ENCODE measurements around the gene MTMR12.
A peak's percentile ranks its signal among the peaks of the same experiment; 100 is the strongest.
"Not testable (repeated sequence)": the region's sequence is repeated elsewhere in the genome, so short reads cannot be mapped to it uniquely, and the experiment has no call there.

Gene MTMR12

GRCh38 chr5:32233220-32233695 is 79.5 kb downstream of the MTMR12 start:
- DNase-seq (ENCODE audit: low spot score) = no peak

GRCh38 chr5:32232441-32233219 is 80.1 kb downstream of the MTMR12 start:
- peak; percentile 91 for DNase-seq (ENCODE audit: low spot score)

- peak; percentile 32 for DNase-seq (ENCODE audit: low spot score)
Observed at GRCh38 chr5:32231929-32232328, 80.8 kb downstream of the MTMR12 start.

- peak; percentile 40 for DNase-seq (ENCODE audit: low spot score)
Observed at GRCh38 chr5:32231241-32231640, 81.5 kb downstream of the MTMR12 start.

- peak; percentile 33 for DNase-seq (ENCODE audit: low spot score)
Observed at GRCh38 chr5:32230356-32231099, 82.2 kb downstream of the MTMR12 start.

- DNase-seq (ENCODE audit: low spot score) = no peak
Observed at GRCh38 chr5:32229586-32229985, 83.2 kb downstream of the MTMR12 start.

- no peak for DNase-seq (ENCODE audit: low spot score)
Observed at GRCh38 chr5:32228816-32229215, 83.9 kb downstream of the MTMR12 start.

GRCh38 chr5:32225445-32225844 is 87.3 kb downstream of the MTMR12 start:
- no peak for DNase-seq (ENCODE audit: low spot score)

GRCh38 chr5:32223972-32224609 is 88.6 kb downstream of the MTMR12 start:
- DNase-seq (ENCODE audit: low spot score) = no peak

GRCh38 chr5:32222723-32223470 is 89.8 kb downstream of the MTMR12 start:
- no peak for DNase-seq (ENCODE audit: low spot score)

- DNase-seq (ENCODE audit: low spot score) = peak; percentile 82
Observed at GRCh38 chr5:32217886-32218396, 94.8 kb downstream of the MTMR12 start.

- not testable (repeated sequence) for DNase-seq (ENCODE audit: low spot score)
Observed at GRCh38 chr5:32214344-32214743, 98.4 kb downstream of the MTMR12 start.

- DNase-seq (ENCODE audit: low spot score) = no peak
Observed at GRCh38 chr5:32210151-32210550, 102.6 kb downstream of the MTMR12 start.

GRCh38 chr5:32208837-32209236 is 103.9 kb downstream of the MTMR12 start:
- DNase-seq (ENCODE audit: low spot score) = not testable (repeated sequence)

GRCh38 chr5:32207355-32207634 is 105.4 kb downstream of the MTMR12 start:
- DNase-seq (ENCODE audit: low spot score) = no peak

GRCh38 chr5:32206509-32207354 is 106.0 kb downstream of the MTMR12 start:
- DNase-seq (ENCODE audit: low spot score) = no peak

GRCh38 chr5:32206053-32206452 is 106.7 kb downstream of the MTMR12 start:
- no peak for DNase-seq (ENCODE audit: low spot score)

GRCh38 chr5:32202394-32202793 is 110.3 kb downstream of the MTMR12 start:
- no peak for DNase-seq (ENCODE audit: low spot score)

- no peak for DNase-seq (ENCODE audit: low spot score)
Observed at GRCh38 chr5:32201122-32201753, 111.5 kb downstream of the MTMR12 start.

- no peak for DNase-seq (ENCODE audit: low spot score)
Observed at GRCh38 chr5:32197032-32197431, 115.7 kb downstream of the MTMR12 start.

GRCh38 chr5:32195265-32195664 is 117.5 kb downstream of the MTMR12 start:
- DNase-seq (ENCODE audit: low spot score) = no peak
